Measurements from ENCODE around the gene APOBEC3C.
A peak's percentile ranks its signal among the peaks of the same experiment; 100 is the strongest.
"Not testable (repeated sequence)": the region's sequence is repeated elsewhere in the genome, so short reads cannot be mapped to it uniquely, and the experiment has no call there.

DNA sequence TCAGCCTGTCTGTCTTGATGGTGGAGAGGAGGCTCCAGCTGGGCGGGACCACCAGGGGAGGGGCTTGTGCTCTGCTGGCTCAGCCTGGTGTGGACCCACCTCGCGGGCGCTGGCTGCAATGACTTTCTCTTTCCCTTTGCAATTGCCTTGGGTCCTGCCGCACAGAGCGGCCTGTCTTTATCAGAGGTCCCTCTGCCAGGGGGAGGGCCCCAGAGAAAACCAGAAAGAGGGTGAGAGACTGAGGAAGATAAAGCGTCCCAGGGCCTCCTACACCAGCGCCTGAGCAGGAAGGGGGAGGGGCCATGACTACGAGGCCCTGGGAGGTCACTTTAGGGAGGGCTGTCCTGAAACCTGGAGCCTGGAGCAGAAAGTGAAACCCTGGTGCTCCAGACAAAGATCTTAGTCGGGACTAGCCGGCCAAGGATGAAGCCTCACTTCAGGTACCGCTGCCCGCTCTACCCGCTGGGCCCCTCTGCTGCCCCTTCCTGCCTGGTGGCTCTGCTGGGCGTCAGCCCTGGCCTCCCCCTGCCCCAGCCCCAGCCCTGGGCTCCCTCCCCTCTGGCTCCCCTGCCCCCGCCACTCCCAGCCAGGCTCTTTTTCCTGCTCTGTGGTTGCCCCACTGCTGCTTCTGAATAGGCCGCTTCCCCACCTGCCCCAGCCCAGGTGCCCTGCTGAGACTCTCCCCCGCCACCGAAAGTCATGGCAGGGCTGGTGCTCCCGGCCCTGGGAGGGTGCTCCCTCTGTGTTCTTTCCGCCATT lies 26.7 kb downstream of the APOBEC3C start, which contains the start of gene APOBEC3F:
- 0 out of 2 replicates have a peak, but pooled peaks have one; percentile 40 for TF ChIP-seq POLR2A (IDR thresholded peaks at IDR 0.05; ENCODE audit: low read depth, low read length)
- TF ChIP-seq TAF1 (IDR thresholded peaks at IDR 0.05; ENCODE audit: borderline replicate concordance, low read depth, low read length); POLR2AphosphoS5 (IDR thresholded peaks at IDR 0.05; ENCODE audit: low read depth, low read length): not testable (repeated sequence)

Measured in GM12892 (cell line).